ENCODE data around the gene CAMTA1.
"Not testable (repeated sequence)": the region's sequence is repeated elsewhere in the genome, so short reads cannot be mapped to it uniquely, and the experiment has no call there.

CAMTA1 gene

DNA sequence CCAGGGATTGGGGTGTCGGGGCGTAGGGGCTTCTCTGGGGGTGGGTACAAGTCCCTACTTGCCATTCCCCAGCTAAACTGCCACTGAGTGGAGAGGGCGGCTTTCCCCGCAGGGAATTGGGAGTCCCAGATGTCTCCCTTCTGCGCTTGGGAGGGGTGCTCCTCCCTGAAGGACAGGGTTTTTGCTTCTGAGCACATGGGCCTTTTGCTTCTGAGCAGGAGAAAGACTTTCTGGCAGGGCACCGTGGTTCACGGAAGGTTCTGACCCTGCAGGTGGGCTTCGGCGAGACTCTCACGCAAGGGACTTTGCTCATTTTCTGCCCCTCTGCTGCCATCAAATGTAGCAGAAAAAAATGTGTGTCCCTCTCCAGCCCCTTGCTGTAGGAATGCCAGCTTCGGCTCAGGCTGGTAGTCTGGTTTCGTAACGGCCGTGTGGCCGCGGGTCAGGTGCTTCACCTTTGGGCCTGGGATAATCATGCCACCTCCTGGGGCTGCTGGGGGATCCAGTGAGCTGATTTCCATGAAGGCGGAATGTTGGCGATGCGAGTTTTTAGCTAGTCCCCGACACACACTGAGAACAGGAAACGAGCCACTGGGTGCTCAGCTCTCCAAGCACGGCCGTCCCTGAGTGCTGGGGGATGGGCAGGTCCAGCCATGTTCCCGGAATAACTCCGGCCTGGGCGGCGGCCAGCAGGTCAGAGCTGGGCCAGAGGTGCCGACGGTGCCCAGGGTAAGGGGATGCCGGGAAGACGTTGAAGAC, 364.0 kb downstream of the CAMTA1 start:
- ChIA-PET POLR2A (ENCODE audit: low non-redundant PET) (no interaction called here), CTCF (no interaction called here)
- peak; percentile 5 for DNase-seq (ENCODE audit: low spot score)
- H3K27ac ChIP-seq: no peak overlapping the region
- TF ChIP-seq, protein P1, sequence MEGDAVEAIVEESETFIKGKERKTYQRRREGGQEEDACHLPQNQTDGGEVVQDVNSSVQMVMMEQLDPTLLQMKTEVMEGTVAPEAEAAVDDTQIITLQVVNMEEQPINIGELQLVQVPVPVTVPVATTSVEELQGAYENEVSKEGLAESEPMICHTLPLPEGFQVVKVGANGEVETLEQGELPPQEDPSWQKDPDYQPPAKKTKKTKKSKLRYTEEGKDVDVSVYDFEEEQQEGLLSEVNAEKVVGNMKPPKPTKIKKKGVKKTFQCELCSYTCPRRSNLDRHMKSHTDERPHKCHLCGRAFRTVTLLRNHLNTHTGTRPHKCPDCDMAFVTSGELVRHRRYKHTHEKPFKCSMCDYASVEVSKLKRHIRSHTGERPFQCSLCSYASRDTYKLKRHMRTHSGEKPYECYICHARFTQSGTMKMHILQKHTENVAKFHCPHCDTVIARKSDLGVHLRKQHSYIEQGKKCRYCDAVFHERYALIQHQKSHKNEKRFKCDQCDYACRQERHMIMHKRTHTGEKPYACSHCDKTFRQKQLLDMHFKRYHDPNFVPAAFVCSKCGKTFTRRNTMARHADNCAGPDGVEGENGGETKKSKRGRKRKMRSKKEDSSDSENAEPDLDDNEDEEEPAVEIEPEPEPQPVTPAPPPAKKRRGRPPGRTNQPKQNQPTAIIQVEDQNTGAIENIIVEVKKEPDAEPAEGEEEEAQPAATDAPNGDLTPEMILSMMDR (conservative IDR thresholded peaks at IDR 0.05; ENCODE audit: low read depth): no peak

DNA sequence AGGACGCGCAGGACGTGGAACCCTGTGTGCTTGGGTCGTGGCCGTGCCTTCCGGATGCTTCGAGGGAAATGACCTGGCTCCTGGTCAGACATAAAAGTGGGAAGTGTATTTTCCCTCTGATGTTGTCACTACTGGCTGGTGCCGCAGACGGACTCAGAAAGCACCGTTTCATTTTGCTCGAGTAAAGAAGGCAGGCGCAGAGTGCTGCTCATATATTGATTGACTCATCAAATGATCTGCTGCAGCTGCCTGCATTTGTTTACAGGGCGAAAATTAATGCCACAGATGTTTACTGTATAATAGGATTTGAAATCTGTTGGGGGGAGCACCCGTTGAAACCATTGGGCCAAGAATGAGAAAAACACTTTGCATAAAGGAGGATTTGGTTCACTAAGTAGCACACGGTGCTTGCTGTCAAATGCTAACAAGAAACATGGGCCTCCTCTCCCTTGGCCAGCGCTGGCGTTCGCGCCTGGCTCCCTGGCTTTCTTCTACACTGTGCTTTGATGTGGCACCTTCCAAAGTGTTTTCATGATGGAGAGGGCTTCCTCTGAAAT, 365.5 kb downstream of the CAMTA1 start:
- ChIA-PET CTCF (interaction anchor here (0.7 kb wide), 1 partner anchor 259 kb away, joined by 4 read pairs; no protein-coding TSS in a partner anchor), POLR2A (ENCODE audit: low non-redundant PET) (no interaction called here)
- DNase-seq (ENCODE audit: low spot score): no peak
- TF ChIP-seq, protein P1 (conservative IDR thresholded peaks at IDR 0.05; ENCODE audit: low read depth): no peak
- no peak overlapping the region for H3K27ac ChIP-seq

DNA sequence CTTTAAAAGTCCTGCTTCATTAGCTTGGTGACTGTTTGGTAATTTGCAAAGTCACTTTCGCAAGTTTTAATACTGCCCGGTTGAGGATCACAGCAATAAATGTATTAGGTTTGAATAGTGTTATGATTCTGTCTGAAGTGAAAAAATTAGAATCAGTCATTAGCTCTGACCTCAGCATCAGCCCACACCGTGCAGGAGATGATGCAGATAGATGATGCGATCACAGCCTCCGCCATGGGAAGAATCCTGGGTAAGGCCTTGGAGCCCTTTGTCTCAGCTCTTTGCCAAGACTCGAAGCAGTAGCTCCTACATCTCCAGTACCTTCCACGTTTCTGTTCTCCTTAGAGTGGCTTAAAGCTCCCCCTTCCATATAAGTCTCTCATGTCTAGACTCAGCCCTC, 366.7 kb downstream of the CAMTA1 start:
- ChIA-PET POLR2A (ENCODE audit: low non-redundant PET) (interaction anchor here (0.7 kb wide), 1 partner anchor 20 kb away, joined by 3 read pairs; no protein-coding TSS in a partner anchor), CTCF (no interaction called here)
- no peak overlapping the region for H3K27ac ChIP-seq
- DNase-seq (ENCODE audit: low spot score): no peak
- TF ChIP-seq, protein P1 (conservative IDR thresholded peaks at IDR 0.05; ENCODE audit: low read depth): no peak

DNA sequence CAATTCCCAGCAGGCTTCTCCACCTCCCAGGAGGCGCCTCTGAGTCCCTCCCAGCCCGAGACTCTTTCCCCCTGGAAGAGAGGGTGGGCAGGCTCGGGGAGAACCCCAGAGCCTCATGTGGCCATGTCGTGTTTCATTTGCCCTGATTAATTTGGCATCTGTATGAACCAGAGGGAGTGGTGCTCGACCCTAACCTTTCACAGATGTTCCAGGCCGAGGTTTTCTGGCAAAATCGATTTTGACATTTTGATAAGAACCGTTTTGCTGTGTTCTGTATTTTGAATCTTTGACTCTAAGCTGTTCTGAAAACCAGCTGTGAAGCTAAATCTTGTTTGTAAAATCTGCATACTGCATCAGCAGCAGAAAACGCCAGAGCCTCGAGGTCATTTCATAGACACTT, 367.4 kb downstream of the CAMTA1 start:
- no peak for DNase-seq (ENCODE audit: low spot score)
- POLR2A ChIA-PET (ENCODE audit: low non-redundant PET): no interaction called here

DNA sequence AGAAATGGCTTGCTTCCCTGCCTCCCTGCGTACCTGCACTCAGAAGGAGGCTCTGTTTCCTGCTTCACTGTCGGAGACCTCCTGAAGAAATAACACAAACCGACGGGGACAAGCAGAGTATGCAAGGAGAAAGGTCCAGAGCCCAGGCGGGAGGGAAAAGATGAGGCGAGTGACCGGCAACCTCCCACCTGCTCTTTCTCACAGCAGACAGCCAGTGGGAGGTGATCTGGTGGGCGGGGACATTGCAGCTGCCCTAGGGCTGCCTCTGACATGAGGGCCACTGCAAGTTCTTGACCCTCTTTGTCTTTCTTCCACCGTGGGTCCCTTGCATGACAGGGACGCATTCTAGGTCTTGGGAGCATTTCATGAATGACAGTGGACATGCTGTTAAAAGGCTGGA, 368.2 kb downstream of the CAMTA1 start:
- no peak for DNase-seq (ENCODE audit: low spot score)
- TF ChIP-seq, protein P1 (conservative IDR thresholded peaks at IDR 0.05; ENCODE audit: low read depth): no peak
- ChIA-PET POLR2A (ENCODE audit: low non-redundant PET) (no interaction called here), CTCF (no interaction called here)
- H3K27ac ChIP-seq: no peak overlapping the region

More for the DNA sequence above, 367.4 kb downstream of the CAMTA1 start:
- no peak overlapping the region for H3K27ac ChIP-seq
- TF ChIP-seq, protein P1 (conservative IDR thresholded peaks at IDR 0.05; ENCODE audit: low read depth): no peak
- CTCF ChIA-PET: no interaction called here

DNA sequence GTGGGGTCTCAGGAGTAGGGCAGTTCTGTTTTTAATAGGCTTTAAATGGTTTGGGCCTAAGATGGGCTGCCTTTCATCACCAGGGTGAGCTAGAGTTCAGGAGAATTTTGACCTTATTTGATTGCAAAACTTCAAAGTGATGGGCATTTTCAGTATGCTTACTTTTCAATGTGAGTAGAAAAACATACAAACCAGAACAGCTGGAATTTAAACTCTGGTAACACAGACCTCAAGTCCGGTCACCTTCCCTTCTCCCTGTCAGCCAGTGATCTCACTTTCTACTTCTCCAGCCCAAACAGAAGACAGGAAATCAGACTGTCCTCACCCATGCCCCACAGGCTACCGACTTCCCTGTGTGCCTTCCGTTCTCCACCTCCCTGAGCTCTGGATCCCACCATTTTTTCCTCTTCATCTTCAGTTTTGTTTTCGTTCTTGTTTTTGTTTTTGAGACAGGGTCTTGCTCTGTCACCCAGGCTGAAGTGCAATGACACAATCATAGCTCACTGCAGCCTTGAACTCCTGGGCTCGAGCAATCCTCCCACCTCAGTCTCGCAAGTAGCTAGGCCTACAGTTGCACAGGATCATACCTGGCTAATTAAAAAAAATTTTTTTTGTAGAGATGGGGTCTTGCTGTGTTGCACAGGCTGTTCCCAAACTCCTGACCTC, 374.0 kb downstream of the CAMTA1 start:
- CTCF ChIA-PET: no interaction called here
- no peak overlapping the region for H3K27ac ChIP-seq
- POLR2A ChIA-PET (ENCODE audit: low non-redundant PET): no interaction called here
- no peak for DNase-seq (ENCODE audit: low spot score)
- TF ChIP-seq, protein P1 (conservative IDR thresholded peaks at IDR 0.05; ENCODE audit: low read depth): no peak

DNA sequence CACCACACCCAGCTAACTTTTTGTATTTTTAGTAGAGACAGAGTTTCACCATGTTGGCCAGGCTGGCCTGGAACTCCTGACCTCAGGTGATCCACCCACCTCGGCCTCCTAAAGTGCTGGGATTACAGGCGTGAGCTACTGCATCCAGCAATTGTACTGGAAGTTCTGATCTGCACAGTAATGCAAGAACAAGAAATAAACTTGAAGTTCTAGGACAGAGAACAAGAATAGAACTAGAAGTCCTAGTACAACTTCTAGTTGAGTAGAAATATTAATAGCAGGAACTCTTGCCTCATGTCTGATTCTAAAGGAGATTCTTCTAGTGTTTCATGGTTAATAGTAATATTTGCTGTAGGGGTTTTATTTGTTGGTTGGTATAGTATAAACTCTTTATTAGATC, 383.3 kb downstream of the CAMTA1 start:
- H3K27ac ChIP-seq; POLR2A ChIA-PET (ENCODE audit: low non-redundant PET); DNase-seq (ENCODE audit: low spot score): not testable (repeated sequence)
- CTCF ChIA-PET: interaction anchor here (0.6 kb wide), 1 partner anchor 1231 kb away, joined by 3 read pairs; no protein-coding TSS in a partner anchor
